WTC11 (cell line): ENCODE data around the gene VDAC1.

Experiments used
- ATF3 ChIP-seq: sonication (generic); formaldehyde crosslinking; conservative IDR thresholded peaks from 2 replicates; pipeline ENCODE4 v1.8.1; 2022; ENCODE audit warnings: mild to moderate bottlenecking, missing genetic modification reagents
- ATF6 ChIP-seq: sonication (generic); formaldehyde crosslinking; IDR thresholded peaks from 2 replicates; pipeline ENCODE4 v1.8.1; 2023; ENCODE audit warnings: mild to moderate bottlenecking, missing genetic modification reagents
- CREM ChIP-seq: sonication (generic); formaldehyde crosslinking; IDR thresholded peaks from 2 replicates; pipeline ENCODE4 v1.8.1; 2022; ENCODE audit warnings: mild to moderate bottlenecking, missing genetic modification reagents, moderate library complexity
- CTCF ChIP-seq: fragments of 200-600 bp; IDR thresholded peaks from 2 replicates; pipeline ENCODE4 v1.8.0; 2022; ENCODE audit warnings: antibody characterized with exemption
- ESRRA ChIP-seq: sonication (generic); formaldehyde crosslinking; IDR thresholded peaks from 2 replicates; pipeline ENCODE4 v1.8.1; 2022; ENCODE audit warnings: mild to moderate bottlenecking, missing genetic modification reagents, borderline replicate concordance
- GABPB1 ChIP-seq: sonication (generic); formaldehyde crosslinking; IDR thresholded peaks from 2 replicates; pipeline ENCODE4 v1.8.1; 2023; ENCODE audit warnings: mild to moderate bottlenecking, missing genetic modification reagents
- MXD4 ChIP-seq: fragments of 250-450 bp; sonication (Bioruptor Pico); IDR thresholded peaks from 2 replicates; pipeline ENCODE4 v1.8.0; 2021; ENCODE audit warnings: mild to moderate bottlenecking, moderate library complexity, borderline replicate concordance
- NR2C2 ChIP-seq: sonication (generic); formaldehyde crosslinking; IDR thresholded peaks from 2 replicates; pipeline ENCODE4 v1.8.0; 2022; ENCODE audit warnings: mild to moderate bottlenecking, missing genetic modification reagents
- TP53 ChIP-seq: sonication (generic); formaldehyde crosslinking; IDR thresholded peaks from 2 replicates; pipeline ENCODE4 v1.8.1; 2023; ENCODE audit warnings: mild to moderate bottlenecking, missing genetic modification reagents
- USF2 ChIP-seq: sonication (generic); formaldehyde crosslinking; IDR thresholded peaks from 2 replicates; pipeline ENCODE4 v1.8.1; 2023; ENCODE audit warnings: mild to moderate bottlenecking, missing genetic modification reagents, moderate library complexity
- TF ChIP-seq, protein P1 (sequence below): sonication (generic); formaldehyde crosslinking; IDR thresholded peaks from 2 replicates; pipeline ENCODE4 v1.8.1; 2022; ENCODE audit warnings: mild to moderate bottlenecking, missing genetic modification reagents, moderate library complexity, borderline replicate concordance

GRCh38 chr5:133994990-133995333, 9.8 kb downstream of the VDAC1 start:
- TF ChIP-seq CTCF (no peak), ESRRA (CRISPR knock-in tag) (no peak), GABPB1 (CRISPR knock-in tag) (no peak), USF2 (CRISPR knock-in tag) (no peak), MXD4 (CRISPR knock-in tag) (no peak), ATF6 (CRISPR knock-in tag) (no peak), NR2C2 (CRISPR knock-in tag) (no peak), ATF3 (CRISPR knock-in tag) (no peak), TP53 (CRISPR knock-in tag) (no peak), CREM (CRISPR knock-in tag) (no peak)
- TF ChIP-seq, protein P1, sequence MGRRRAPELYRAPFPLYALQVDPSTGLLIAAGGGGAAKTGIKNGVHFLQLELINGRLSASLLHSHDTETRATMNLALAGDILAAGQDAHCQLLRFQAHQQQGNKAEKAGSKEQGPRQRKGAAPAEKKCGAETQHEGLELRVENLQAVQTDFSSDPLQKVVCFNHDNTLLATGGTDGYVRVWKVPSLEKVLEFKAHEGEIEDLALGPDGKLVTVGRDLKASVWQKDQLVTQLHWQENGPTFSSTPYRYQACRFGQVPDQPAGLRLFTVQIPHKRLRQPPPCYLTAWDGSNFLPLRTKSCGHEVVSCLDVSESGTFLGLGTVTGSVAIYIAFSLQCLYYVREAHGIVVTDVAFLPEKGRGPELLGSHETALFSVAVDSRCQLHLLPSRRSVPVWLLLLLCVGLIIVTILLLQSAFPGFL (CRISPR knock-in tag) = no peak
